Activated gamma-delta T cell treated with anti-CD3 and anti-CD28 coated beads, Interleukin-2, amount 50 U/mL, for 16 hours (primary cell): ENCODE data around the gene KYNU.
"Not testable (repeated sequence)": the region's sequence is repeated elsewhere in the genome, so short reads cannot be mapped to it uniquely, and the experiment has no call there.

Experiments used
- DNase-seq: peaks from one replicate; pipeline ENCODE4 v3.0.0-alpha.2; 2020; ENCODE audit warnings: low read depth

KYNU gene

GRCh38 chr2:142871396-142871795 is 6.1 kb upstream of the KYNU start:
- no peak for DNase-seq

- no peak for DNase-seq
Observed at GRCh38 chr2:142872882-142873724, 4.4 kb upstream of the KYNU start.

- DNase-seq, result no peak
Observed at GRCh38 chr2:142873831-142874287, 3.6 kb upstream of the KYNU start.

- DNase-seq, result no peak
Observed at GRCh38 chr2:142874293-142874814, 3.1 kb upstream of the KYNU start.

GRCh38 chr2:142875010-142875409 is 2.5 kb upstream of the KYNU start:
- DNase-seq, result no peak

GRCh38 chr2:142875652-142876051 is 1.8 kb upstream of the KYNU start:
- no peak for DNase-seq

- no peak for DNase-seq
Observed at GRCh38 chr2:142876423-142876822, 1.0 kb upstream of the KYNU start.

GRCh38 chr2:142878031-142878678 is 691 bp downstream of the KYNU start:
- DNase-seq, result no peak

GRCh38 chr2:142879151-142879550 is 1.7 kb downstream of the KYNU start:
- DNase-seq, result no peak

- no peak for DNase-seq
Observed at GRCh38 chr2:142880279-142880678, 2.8 kb downstream of the KYNU start.

- no peak for DNase-seq
Observed at GRCh38 chr2:142881619-142882018, 4.2 kb downstream of the KYNU start.

- not testable (repeated sequence) for DNase-seq
Observed at GRCh38 chr2:142882500-142882899, 5.0 kb downstream of the KYNU start.

GRCh38 chr2:142883526-142883925 is 6.1 kb downstream of the KYNU start:
- DNase-seq, result no peak

- no peak for DNase-seq
Observed at GRCh38 chr2:142885543-142885942, 8.1 kb downstream of the KYNU start.

- no peak for DNase-seq
Observed at GRCh38 chr2:142892715-142893114, 15.3 kb downstream of the KYNU start.

- DNase-seq, result no peak
Observed at GRCh38 chr2:142893241-142893640, 15.8 kb downstream of the KYNU start.

GRCh38 chr2:142897807-142898206 is 20.3 kb downstream of the KYNU start:
- DNase-seq, result no peak

GRCh38 chr2:142900327-142900726 is 22.9 kb downstream of the KYNU start:
- DNase-seq, result not testable (repeated sequence)

- no peak for DNase-seq
Observed at GRCh38 chr2:142901780-142902179, 24.3 kb downstream of the KYNU start.

GRCh38 chr2:142903726-142904125 is 26.3 kb downstream of the KYNU start:
- not testable (repeated sequence) for DNase-seq

- no peak for DNase-seq
Observed at GRCh38 chr2:142907653-142908052, 30.2 kb downstream of the KYNU start.

- no peak for DNase-seq
Observed at GRCh38 chr2:142914507-142915313, 37.2 kb downstream of the KYNU start.
